ENCODE data around the gene GLB1L. TPM values are rescaled to one million over a fixed set of nuclear protein-coding genes. Genes with fewer than 3 reads are reported as not detected.

GLB1L gene
- polyA plus RNA-seq, 1 experiment, result 9.5 TPM

DNA sequence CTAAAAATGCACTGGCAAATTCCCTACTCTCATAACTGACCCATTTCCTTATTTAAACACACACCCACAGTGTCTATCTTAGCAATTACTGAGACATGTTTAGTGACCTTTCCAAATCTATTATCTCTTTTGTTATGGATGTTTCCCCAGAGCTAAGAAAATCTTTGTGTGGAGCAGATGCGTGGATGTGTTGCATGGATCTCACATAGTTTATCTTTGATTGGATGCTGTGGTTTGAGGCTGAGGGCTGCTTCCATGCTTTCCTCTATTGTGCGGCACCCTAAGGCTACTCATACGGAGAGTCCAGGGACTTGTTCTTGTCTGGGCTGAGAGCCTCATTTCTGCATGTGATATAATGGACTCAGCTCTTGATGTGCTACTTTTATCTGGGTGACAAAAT is 10.9 kb downstream of the GLB1L start:
- DNase-seq (ENCODE audit: low read depth), result no peak
- no peaks in the 10 kb centered on the region for H3K27me3 ChIP-seq (ENCODE audit: control insufficient read depth, insufficient read depth, low read length)
- TF ChIP-seq, protein P1, sequence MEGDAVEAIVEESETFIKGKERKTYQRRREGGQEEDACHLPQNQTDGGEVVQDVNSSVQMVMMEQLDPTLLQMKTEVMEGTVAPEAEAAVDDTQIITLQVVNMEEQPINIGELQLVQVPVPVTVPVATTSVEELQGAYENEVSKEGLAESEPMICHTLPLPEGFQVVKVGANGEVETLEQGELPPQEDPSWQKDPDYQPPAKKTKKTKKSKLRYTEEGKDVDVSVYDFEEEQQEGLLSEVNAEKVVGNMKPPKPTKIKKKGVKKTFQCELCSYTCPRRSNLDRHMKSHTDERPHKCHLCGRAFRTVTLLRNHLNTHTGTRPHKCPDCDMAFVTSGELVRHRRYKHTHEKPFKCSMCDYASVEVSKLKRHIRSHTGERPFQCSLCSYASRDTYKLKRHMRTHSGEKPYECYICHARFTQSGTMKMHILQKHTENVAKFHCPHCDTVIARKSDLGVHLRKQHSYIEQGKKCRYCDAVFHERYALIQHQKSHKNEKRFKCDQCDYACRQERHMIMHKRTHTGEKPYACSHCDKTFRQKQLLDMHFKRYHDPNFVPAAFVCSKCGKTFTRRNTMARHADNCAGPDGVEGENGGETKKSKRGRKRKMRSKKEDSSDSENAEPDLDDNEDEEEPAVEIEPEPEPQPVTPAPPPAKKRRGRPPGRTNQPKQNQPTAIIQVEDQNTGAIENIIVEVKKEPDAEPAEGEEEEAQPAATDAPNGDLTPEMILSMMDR (IDR thresholded peaks at IDR 0.05; ENCODE audit: insufficient read depth, low read depth, low read length), result no peak
- ChIA-PET POLR2A (no interaction called here), CTCF (interaction anchor here (1.0 to 1.2 kb wide), 2 partner anchors 61 to 64 kb away, joined by 4 read pairs; no protein-coding TSS in a partner anchor)
- no peak overlapping the region for H3K4me3 ChIP-seq (ENCODE audit: low read depth, low read length)
- peaks cover 46% of the 10 kb centered on the region for H3K36me3 ChIP-seq (ENCODE audit: control insufficient read depth, insufficient read depth, low read length)

DNA sequence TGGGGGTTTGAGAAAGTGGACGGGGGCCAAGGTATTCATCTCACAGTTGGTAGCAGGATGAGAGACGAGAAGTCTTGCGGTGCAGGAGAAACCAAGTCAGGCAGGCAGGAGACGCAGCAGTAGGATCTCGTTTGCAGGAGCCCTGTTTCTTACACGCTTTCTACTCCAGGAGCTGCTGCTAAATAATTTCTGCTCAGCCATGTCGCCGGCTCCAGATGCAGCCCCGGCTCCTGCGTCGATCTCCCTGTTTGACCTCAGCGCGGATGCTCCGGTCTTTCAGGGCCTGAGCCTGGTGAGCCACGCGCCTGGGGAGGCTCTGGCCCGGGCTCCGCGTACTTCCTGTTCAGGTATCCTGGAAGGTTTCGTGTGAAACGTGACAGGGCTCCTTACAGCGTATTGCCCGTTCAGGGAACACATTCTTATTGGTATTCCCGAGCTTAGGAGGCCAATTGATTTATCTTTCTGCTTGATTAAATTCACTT is 15.1 kb downstream of the GLB1L start:
- TF ChIP-seq, protein P1 (IDR thresholded peaks at IDR 0.05; ENCODE audit: insufficient read depth, low read depth, low read length), result no peak
- no peaks in the 10 kb centered on the region for H3K27me3 ChIP-seq (ENCODE audit: control insufficient read depth, insufficient read depth, low read length)
- peak overlapping the region; percentile 64 for H3K4me3 ChIP-seq (ENCODE audit: low read depth, low read length)
- POLR2A ChIA-PET, result interaction anchor here (0.6 to 1.2 kb wide), 5 partner anchors 12 to 725 kb away, joined by 3 to 5 read pairs (median 3); partner anchors contain the start of genes GLB1L and STK16
- CTCF ChIA-PET, result interaction anchor here (0.7 to 4.9 kb wide), 11 partner anchors 9 to 70 kb away, joined by 3 to 29 read pairs (median 5); partner anchors contain the start of genes GLB1L, STK16 and TUBA4B
- no peak for DNase-seq (ENCODE audit: low read depth)
- peaks cover 36% of the 10 kb centered on the region for H3K36me3 ChIP-seq (ENCODE audit: control insufficient read depth, insufficient read depth, low read length)

DNA sequence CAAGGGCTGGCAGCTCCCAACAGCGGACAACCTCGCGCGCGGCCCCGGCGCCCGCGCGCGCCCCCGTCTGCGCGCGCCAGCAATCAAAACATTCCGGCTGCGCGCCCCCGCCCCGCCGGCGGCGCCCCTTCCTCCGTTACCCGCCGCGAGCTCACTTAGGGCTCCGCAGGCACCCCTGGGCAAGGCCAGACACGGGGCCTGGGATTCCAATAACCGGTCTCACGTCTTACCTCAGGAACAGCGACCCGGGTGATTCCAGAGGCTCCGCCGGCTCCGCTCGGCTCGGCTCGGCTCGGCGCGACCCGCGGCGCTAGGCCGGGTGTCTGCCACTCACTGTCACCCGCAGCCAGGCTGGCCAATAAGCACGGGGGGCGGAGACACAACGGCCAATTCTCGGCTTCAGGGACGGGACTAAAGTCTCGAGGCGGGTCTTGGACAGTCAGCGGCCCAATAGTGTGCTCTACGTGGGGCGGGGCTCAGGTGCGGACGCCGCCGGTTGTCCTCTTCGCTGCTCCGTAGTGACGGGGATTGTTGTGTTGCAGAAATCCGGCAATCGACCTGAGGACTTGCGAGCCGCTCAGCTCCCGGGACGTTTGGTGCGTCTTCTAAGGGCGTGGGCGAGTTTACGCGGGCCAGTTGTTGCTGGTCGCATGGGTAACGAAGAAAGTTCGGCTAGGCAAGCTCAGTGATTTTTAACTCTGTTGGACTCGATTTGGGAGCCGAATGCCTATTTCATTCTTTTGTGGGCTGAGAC is 15.8 kb downstream of the GLB1L start, which contains the start of the genes ANKZF1 and ATG9A:
Gene ANKZF1 (plus strand): TSS at position 502 of the 754 bp plus-strand sequence. CDS start 452 bp downstream, outside the sequence.
Gene ATG9A (minus strand): TSS at position 332 of the 754 bp plus-strand sequence. CDS start 1,612 bp downstream, outside the sequence.
- TF ChIP-seq, protein P1 (IDR thresholded peaks at IDR 0.05; ENCODE audit: insufficient read depth, low read depth, low read length), result no peak
- ChIA-PET POLR2A (interaction anchor here (0.5 to 1.2 kb wide), 6 partner anchors 12 to 724 kb away, joined by 3 to 5 read pairs (median 4); partner anchors contain the start of genes GLB1L and STK16), CTCF (interaction anchor here (0.7 to 4.9 kb wide), 9 partner anchors 10 to 70 kb away, joined by 3 to 29 read pairs (median 5); partner anchors contain the start of genes GLB1L, STK16 and TUBA4B)
- Histone ChIP-seq H3K27me3 (ENCODE audit: control insufficient read depth, insufficient read depth, low read length) (no peaks in the 10 kb centered on the region), H3K4me3 (ENCODE audit: low read depth, low read length) (peak within 1 kb of the TSS; percentile 64), H3K36me3 (ENCODE audit: control insufficient read depth, insufficient read depth, low read length) (peaks cover 34% of the 10 kb centered on the region)
- DNase-seq (ENCODE audit: low read depth), result peak; percentile 97

DNA sequence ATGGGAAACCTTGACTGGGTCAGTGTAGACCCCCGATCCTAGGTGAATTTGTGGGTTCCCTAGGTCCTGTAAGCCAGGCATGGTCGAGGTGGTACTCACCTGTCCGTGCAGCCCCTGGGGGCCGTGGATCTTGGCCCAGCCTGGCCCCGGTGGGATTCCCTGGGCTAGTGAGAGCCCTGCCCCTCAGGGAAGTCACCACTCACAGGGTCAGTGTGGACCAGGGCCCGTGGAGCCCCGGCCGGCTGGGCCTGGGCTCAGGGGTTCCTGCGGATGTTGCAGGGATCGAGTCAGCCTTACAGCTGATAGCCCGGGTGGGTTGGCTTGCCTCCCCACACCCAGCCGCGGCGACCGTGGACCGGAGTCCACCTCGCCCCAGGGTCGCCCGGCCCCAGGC is 16.3 kb downstream of the GLB1L start:
- peaks cover 34% of the 10 kb centered on the region for H3K36me3 ChIP-seq (ENCODE audit: control insufficient read depth, insufficient read depth, low read length)
- peak overlapping the region; percentile 64 for H3K4me3 ChIP-seq (ENCODE audit: low read depth, low read length)
- TF ChIP-seq, protein P1 (IDR thresholded peaks at IDR 0.05; ENCODE audit: insufficient read depth, low read depth, low read length), result no peak
- DNase-seq (ENCODE audit: low read depth), result no peak
- ChIA-PET CTCF (interaction anchor here (1.4 to 4.9 kb wide), 7 partner anchors 10 to 70 kb away, joined by 3 to 29 read pairs (median 6); partner anchors contain the start of genes GLB1L, NHEJ1 and STK16), POLR2A (interaction anchor here (0.5 to 1.2 kb wide), 2 partner anchors 20 to 267 kb away, joined by 3 read pairs; no protein-coding TSS in a partner anchor)
- H3K27me3 ChIP-seq (ENCODE audit: control insufficient read depth, insufficient read depth, low read length), result no peaks in the 10 kb centered on the region
